Spleen (tissue), 11 donors: Measurements from ENCODE around the gene EFCAB8. TPM values are rescaled to one million over a fixed set of nuclear protein-coding genes. Genes with fewer than 3 reads are reported as not detected.
A peak's percentile ranks its signal among the peaks of the same experiment; 100 is the strongest.

ENCODE experiments used
- DNase-seq: peaks from one replicate; pipeline ENCODE4 v3.0.0-alpha.2; 2020
- H3K27ac ChIP-seq, 8 donors: fragments of 200-600 bp; sonication (generic) in 7 of 8; 1 replicate in 4 of 8; 2 replicates in 4 of 8; pipeline versions ENCODE4 v1.5.0 to v1.8.0; 2016 to 2021; ENCODE audit warnings: inconsistent platforms in 4 of 8, mild to moderate bottlenecking in 4 of 8, moderate library complexity in 1 of 8
- H3K27me3 ChIP-seq, 7 donors: fragments of 200-600 bp; sonication (generic) in 6 of 7; replicated peaks in 1 of 7; 1 replicate in 4 of 7; 2 replicates in 3 of 7; pipeline versions ENCODE4 v1.5.0 to v1.8.0; 2016 to 2021; ENCODE audit warnings: inconsistent platforms in 3 of 7, mild to moderate bottlenecking in 1 of 7
- H3K36me3 ChIP-seq, 6 donors: fragments of 200-600 bp; sonication (generic) in 5 of 6; 1 replicate in 4 of 6; 2 replicates in 2 of 6; pipeline versions ENCODE4 v1.5.0 to v1.8.0; 2016 to 2021; ENCODE audit warnings: inconsistent platforms in 2 of 6
- H3K4me1 ChIP-seq, 6 donors: fragments of 200-600 bp; sonication (generic) in 5 of 6; 1 replicate in 3 of 6; 2 replicates in 3 of 6; pipeline versions ENCODE4 v1.5.0 to v1.8.0; 2016 to 2021; ENCODE audit warnings: inconsistent platforms in 3 of 6
- H3K4me3 ChIP-seq, 8 donors: fragments of 200-600 bp; sonication (generic) in 7 of 8; 1 replicate in 4 of 8; 2 replicates in 4 of 8; pipeline versions ENCODE4 v1.5.0 to v1.8.0; 2016 to 2021; ENCODE audit warnings: inconsistent platforms in 4 of 8, mild to moderate bottlenecking in 4 of 8, moderate library complexity in 2 of 8
- H3K9me3 ChIP-seq, 8 donors: fragments of 200-600 bp; sonication (generic) in 7 of 8; 1 replicate in 4 of 8; 2 replicates in 4 of 8; pipeline versions ENCODE4 v1.5.0 to v1.8.0; 2016 to 2021; ENCODE audit warnings: inconsistent platforms in 4 of 8
- POLR2A ChIP-seq, 3 donors: fragments of 450-650 bp; IDR thresholded peaks; one replicate each; pipeline ENCODE4 v1.5.1; 2017; ENCODE audit warnings: antibody characterized with exemption in 3 of 3, mild to moderate bottlenecking in 1 of 3
- POLR2AphosphoS5 ChIP-seq, 3 donors: sonication (generic); formaldehyde crosslinking; IDR thresholded peaks; one replicate each; pipeline ENCODE4 v1.5.1; 2017; ENCODE audit warnings: antibody characterized with exemption in 3 of 3
- WGBS, 5 donors: extraction: QIAGEN DNeasy Blood & Tissue Kit in 3 of 5; methylation state at CpG; one replicate each; pipeline versions ENCODE4 v1.1.5 to v1.1.7; 2013 to 2018; 5-methylcytosine and 5-hydroxymethylcytosine counted together
- intact Hi-C: fragments of 100-400 bp; cut with DNase I; formaldehyde crosslinking; loops from one replicate; pipeline ENCODE4 v1.15.0; 2023; ENCODE audit warnings: low total_unique reads
- polyA plus RNA-seq, 3 donors: library from polyadenylated mRNA; stranded (reverse); fragments of 200-250 nt; gene quantifications; one replicate each; pipeline ENCODE4 v1.2.1, GENCODE V29; 2013
- total RNA-seq, 7 donors: library from RNA; depleted of rRNA in 3 of 7; stranded (reverse); fragments of >200 nt in 3 of 7; fragmentation: NEBNext Ultra II Directional in 4 of 7; extraction: Animal tissue kit (Norgen Biotek cat#: 25700) in 4 of 7; gene quantifications; one replicate each; pipeline versions ENCODE4 v1.1.0 to v1.2.1, GENCODE V29; 2016 to 2021
- TF ChIP-seq, protein P1 (sequence below), 11 experiments: fragments of 200-600 bp in 7 of 11; fragments of 450-650 bp in 4 of 11; sonication (generic) in 4 of 11; IDR thresholded peaks in 8 of 11; conservative IDR thresholded peaks in 3 of 11; 1 replicate in 7 of 11; 2 replicates in 4 of 11; pipeline versions ENCODE4 v1.4.0 to v1.8.0; 2016 to 2021; ENCODE audit warnings: antibody characterized with exemption in 11 of 11, inconsistent platforms in 4 of 11, mild to moderate bottlenecking in 1 of 11
- donor health status: healthy with polysubstance abuse.
- donor health status: DM: no; HTN: no; CAD: no; lungs with moderate emphysema.
- donor health status: DM: no; HTN: no; CAD: no.
- donor health status: Bipolar disorder and iron deficiency.
- donor health status: healthy.
- donor health status: DM: no; HTN: no; CAD: no.
- donor health status: DM: yes; HTN: yes; CAD: no.

The EFCAB8 gene
- total and polyA plus RNA-seq, 10 donors, result 0.06 to 4.2 (median 1.0) TPM

DNA sequence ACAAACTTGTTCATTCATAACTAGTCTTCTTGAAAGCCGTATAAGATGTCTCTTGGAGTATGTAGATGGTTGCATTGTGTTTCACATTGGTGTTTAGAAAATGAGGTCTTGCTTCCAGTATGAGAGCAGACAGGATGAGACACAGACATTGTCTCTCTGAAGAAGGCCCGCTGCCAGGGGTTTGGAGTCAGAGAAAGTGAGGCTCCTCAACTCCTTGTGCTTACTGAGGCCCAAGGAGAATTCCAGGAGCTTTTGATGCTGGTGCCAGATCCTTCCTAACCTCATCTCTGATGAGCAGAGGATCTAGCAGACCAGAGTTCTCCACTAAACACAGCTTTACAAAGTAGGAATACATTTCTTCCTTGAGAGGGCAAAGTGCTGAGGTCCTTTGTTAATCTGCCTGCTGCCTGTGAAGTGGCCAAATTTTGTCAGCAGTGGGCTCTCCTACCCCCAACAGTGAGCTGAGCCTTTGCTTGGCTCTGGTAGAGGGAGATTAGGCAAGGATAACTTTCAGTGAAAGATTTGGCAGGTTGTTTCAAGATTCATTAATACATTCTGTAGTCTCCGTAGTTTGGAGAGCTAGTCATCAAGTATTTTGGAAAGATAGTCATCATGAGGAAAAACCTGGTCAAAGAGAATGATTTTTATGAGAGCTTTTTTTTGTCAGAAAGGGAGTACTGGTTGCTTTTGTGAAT, 29.3 kb upstream of the EFCAB8 start:
- TF ChIP-seq POLR2AphosphoS5 (IDR thresholded peaks at IDR 0.05) (no peak), POLR2A (IDR thresholded peaks at IDR 0.05) (no peak)
- TF ChIP-seq, protein P1, sequence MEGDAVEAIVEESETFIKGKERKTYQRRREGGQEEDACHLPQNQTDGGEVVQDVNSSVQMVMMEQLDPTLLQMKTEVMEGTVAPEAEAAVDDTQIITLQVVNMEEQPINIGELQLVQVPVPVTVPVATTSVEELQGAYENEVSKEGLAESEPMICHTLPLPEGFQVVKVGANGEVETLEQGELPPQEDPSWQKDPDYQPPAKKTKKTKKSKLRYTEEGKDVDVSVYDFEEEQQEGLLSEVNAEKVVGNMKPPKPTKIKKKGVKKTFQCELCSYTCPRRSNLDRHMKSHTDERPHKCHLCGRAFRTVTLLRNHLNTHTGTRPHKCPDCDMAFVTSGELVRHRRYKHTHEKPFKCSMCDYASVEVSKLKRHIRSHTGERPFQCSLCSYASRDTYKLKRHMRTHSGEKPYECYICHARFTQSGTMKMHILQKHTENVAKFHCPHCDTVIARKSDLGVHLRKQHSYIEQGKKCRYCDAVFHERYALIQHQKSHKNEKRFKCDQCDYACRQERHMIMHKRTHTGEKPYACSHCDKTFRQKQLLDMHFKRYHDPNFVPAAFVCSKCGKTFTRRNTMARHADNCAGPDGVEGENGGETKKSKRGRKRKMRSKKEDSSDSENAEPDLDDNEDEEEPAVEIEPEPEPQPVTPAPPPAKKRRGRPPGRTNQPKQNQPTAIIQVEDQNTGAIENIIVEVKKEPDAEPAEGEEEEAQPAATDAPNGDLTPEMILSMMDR (IDR thresholded peaks at IDR 0.05 in 8 of 11, conservative IDR thresholded peaks at IDR 0.05 in 3 of 11), result no peak
- Histone ChIP-seq H3K36me3 (peaks cover 0 to 90% (median 46%) of the 10 kb centered on the region in 6 donors), H3K9me3 (no peaks in the 10 kb centered on the region), H3K27me3 (no peaks in the 10 kb centered on the region), H3K4me3 (no peak overlapping the region), H3K27ac (peak overlapping the region in 6 of 8 donors; percentile 33 to 83 (median 76)), H3K4me1 (peaks cover 0 to 85% (median 27%) of the 10 kb centered on the region in 6 donors)
- no peak for DNase-seq
- intact Hi-C loops, result no loop called here
- 83 to 93% (median 87%) methylated on average over 2 to 3 of the region's 3 CpGs for WGBS, 5 donors

DNA sequence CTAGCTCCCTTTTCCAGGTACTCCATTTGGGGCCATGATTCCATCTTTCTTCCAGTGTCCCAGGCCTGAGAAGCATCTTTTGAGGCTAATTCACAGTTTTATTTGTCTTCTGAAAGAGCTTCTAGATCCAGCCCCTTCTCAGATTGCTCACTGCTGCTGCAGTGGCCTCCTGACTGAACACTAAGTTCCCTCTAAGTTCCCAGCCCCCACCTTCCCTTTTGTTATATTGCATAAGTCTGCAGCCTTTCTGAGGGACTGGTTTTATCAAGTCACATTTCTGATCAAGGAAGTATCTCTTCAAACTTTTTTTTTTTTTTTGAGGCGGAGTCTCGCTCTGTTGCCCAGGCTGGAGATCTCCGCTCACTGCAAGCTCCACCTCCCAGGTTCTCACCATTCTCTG, 28.3 kb upstream of the EFCAB8 start:
- TF ChIP-seq POLR2AphosphoS5 (IDR thresholded peaks at IDR 0.05), result peak in 1 of 3 donors; percentile 45
- TF ChIP-seq, protein P1 (IDR thresholded peaks at IDR 0.05 in 8 of 11, conservative IDR thresholded peaks at IDR 0.05 in 3 of 11), result no peak
- no peak for DNase-seq
- no peaks in the 10 kb centered on the region for H3K27me3 ChIP-seq
- peak overlapping the region in 6 of 8 donors; percentile 33 to 83 (median 76) for H3K27ac ChIP-seq
- no peaks in the 10 kb centered on the region for H3K9me3 ChIP-seq
- H3K36me3 ChIP-seq, result peaks cover 0 to 97% (median 53%) of the 10 kb centered on the region in 6 donors
- H3K4me1 ChIP-seq, result peaks cover 0 to 75% (median 26%) of the 10 kb centered on the region in 6 donors
- 61 to 90% (median 76%) methylated on average over 3 of the region's 3 CpGs for WGBS, 5 donors
- H3K4me3 ChIP-seq, result no peak overlapping the region
- intact Hi-C loops, result no loop called here

DNA sequence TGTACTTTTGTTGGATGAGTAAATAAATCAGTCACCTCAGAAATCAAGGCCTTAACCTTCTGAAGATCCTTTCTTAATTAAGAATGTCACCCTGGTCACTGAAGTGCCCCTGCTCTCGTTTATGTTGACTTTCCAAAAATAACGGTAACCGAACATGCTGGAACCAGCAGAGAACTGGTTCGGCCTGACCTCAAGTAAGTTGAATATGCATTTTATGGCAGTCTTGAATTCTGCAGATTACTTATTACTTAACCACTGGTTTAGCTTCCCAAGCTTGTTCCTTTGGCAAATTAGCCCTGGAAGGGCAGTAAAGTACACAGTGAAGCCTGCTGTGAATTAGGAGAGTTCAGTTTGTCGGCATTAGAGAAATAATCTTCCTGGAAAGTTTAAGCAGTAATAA, 26.7 kb upstream of the EFCAB8 start:
- intact Hi-C loops, result no loop called here
- 86 to 93% (median 90%) methylated on average over 5 of the region's 5 CpGs for WGBS, 5 donors
- peaks cover 5 to 97% (median 51%) of the 10 kb centered on the region in 6 donors for H3K36me3 ChIP-seq
- DNase-seq, result no peak
- H3K9me3 ChIP-seq, result no peaks in the 10 kb centered on the region
- peaks cover 0 to 71% (median 26%) of the 10 kb centered on the region in 6 donors for H3K4me1 ChIP-seq
- H3K27me3 ChIP-seq, result no peaks in the 10 kb centered on the region
- H3K4me3 ChIP-seq, result no peak overlapping the region
- TF ChIP-seq POLR2A (IDR thresholded peaks at IDR 0.05) (no peak), POLR2AphosphoS5 (IDR thresholded peaks at IDR 0.05) (no peak)
- TF ChIP-seq, protein P1 (IDR thresholded peaks at IDR 0.05 in 8 of 11, conservative IDR thresholded peaks at IDR 0.05 in 3 of 11), result no peak
- no peak overlapping the region for H3K27ac ChIP-seq

DNA sequence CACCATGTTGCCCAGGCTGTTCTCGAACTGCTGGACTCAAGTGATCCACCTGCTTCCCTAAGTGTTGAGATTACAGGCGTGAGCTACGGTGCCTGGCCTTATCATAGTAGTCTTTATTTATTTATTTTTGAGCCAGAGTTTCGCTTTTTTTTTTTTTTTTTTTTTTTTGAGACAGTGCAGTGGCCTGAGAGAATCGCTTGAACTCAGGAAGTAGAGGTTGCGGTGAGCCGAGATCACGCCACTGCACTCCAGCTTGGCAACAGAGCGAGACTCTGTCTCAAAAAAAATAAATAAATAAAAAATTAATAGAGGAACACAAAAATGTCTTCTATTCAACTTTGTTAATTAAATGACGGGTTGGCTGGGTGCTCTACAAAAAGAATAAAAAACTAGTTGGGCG, 26.1 kb upstream of the EFCAB8 start:
- H3K36me3 ChIP-seq, result peaks cover 6 to 97% (median 51%) of the 10 kb centered on the region in 6 donors
- no peak overlapping the region for H3K27ac ChIP-seq
- H3K4me1 ChIP-seq, result peaks cover 0 to 65% (median 26%) of the 10 kb centered on the region in 6 donors
- no peak for DNase-seq
- H3K4me3 ChIP-seq, result no peak overlapping the region
- no peaks in the 10 kb centered on the region for H3K9me3 ChIP-seq
- no peaks in the 10 kb centered on the region for H3K27me3 ChIP-seq
- TF ChIP-seq POLR2A (IDR thresholded peaks at IDR 0.05) (no peak), POLR2AphosphoS5 (IDR thresholded peaks at IDR 0.05) (no peak)
- TF ChIP-seq, protein P1 (IDR thresholded peaks at IDR 0.05 in 8 of 11, conservative IDR thresholded peaks at IDR 0.05 in 3 of 11), result no peak
- WGBS, 5 donors, result 69 to 78% (median 72%) methylated on average over 11 of the region's 11 CpGs
- intact Hi-C loops, result no loop called here
